DOHH2 (cell line): ENCODE results near the gene NMNAT2.

ENCODE experiments used
- H3F3A ChIP-seq: fragments of 200-600 bp; sonication (generic), shearing (Covaris generic); 2 replicates; pipeline ENCODE4 v1.6.0; 2016; ENCODE audit warnings: antibody characterized with exemption, mild to moderate bottlenecking; ENCODE audit not compliant: control insufficient read depth, insufficient read depth
- H3K27ac ChIP-seq: fragments of 200-600 bp; sonication (generic); 2 replicates; pipeline ENCODE4 v1.5.1; 2014; ENCODE audit warnings: low read depth, mild to moderate bottlenecking, low read length, moderate library complexity
- H3K27me3 ChIP-seq: fragments of 200-600 bp; sonication (generic); 2 replicates; pipeline ENCODE4 v1.6.1; 2014; ENCODE audit warnings: mild to moderate bottlenecking, low read length, mixed read lengths; ENCODE audit not compliant: control insufficient read depth
- H3K36me3 ChIP-seq: fragments of 200-600 bp; sonication (generic); 2 replicates; pipeline ENCODE4 v1.6.1; 2014; ENCODE audit warnings: mild to moderate bottlenecking, low read length, moderate library complexity, mixed read lengths; ENCODE audit not compliant: control insufficient read depth
- H3K4me1 ChIP-seq: fragments of 200-600 bp; sonication (generic); 2 replicates; pipeline ENCODE4 v1.6.1; 2014; ENCODE audit warnings: mild to moderate bottlenecking, low read length, mixed read lengths; ENCODE audit not compliant: control insufficient read depth
- H3K4me2 ChIP-seq: fragments of 200-600 bp; sonication (generic); 2 replicates; pipeline ENCODE4 v1.6.0; 2014; ENCODE audit warnings: mild to moderate bottlenecking, low read length, moderate library complexity
- H3K4me3 ChIP-seq: fragments of 200-600 bp; sonication (generic); 2 replicates; pipeline ENCODE4 v1.5.1; 2014; ENCODE audit warnings: mild to moderate bottlenecking, low read length, mixed read lengths
- H3K79me2 ChIP-seq: fragments of 200-600 bp; sonication (generic); 2 replicates; pipeline ENCODE4 v1.6.1; 2014; ENCODE audit warnings: mild to moderate bottlenecking, low read length, mixed read lengths; ENCODE audit not compliant: control insufficient read depth
- H3K9me2 ChIP-seq: fragments of 200-600 bp; sonication (generic); replicated peaks from 2 replicates; pipeline ENCODE4 v1.6.1; 2014; ENCODE audit warnings: mild to moderate bottlenecking, low read length, mixed read lengths; ENCODE audit not compliant: control insufficient read depth
- H3K9me3 ChIP-seq: fragments of 200-600 bp; sonication (generic); 2 replicates; pipeline ENCODE4 v1.6.1; 2014; ENCODE audit warnings: antibody characterized with exemption, low read length, mixed read lengths; ENCODE audit not compliant: control insufficient read depth, insufficient read depth
- H4K20me1 ChIP-seq: fragments of 200-600 bp; sonication (generic); 2 replicates; pipeline ENCODE4 v1.6.0; 2014; ENCODE audit warnings: low read depth, mild to moderate bottlenecking, antibody characterized with exemption, low read length, moderate library complexity; ENCODE audit not compliant: control insufficient read depth, insufficient read depth
- CTCF ChIP-seq: fragments of 200-600 bp; sonication (generic); IDR thresholded peaks from one replicate; pipeline ENCODE4 v1.5.1; 2014; ENCODE audit warnings: antibody characterized with exemption, mild to moderate bottlenecking, low read depth, low read length; ENCODE audit not compliant: poor library complexity, severe bottlenecking
- EZH2phosphoT487 ChIP-seq: fragments of 200-600 bp; sonication (generic); IDR thresholded peaks from 2 replicates; pipeline ENCODE4 v1.6.1; 2017; ENCODE audit warnings: borderline replicate concordance, mild to moderate bottlenecking, antibody characterized with exemption, low read length, moderate library complexity, mixed read lengths

Gene NMNAT2

GRCh38 chr1:183288583-183288982 lies 129.6 kb downstream of the NMNAT2 start:
- TF ChIP-seq EZH2phosphoT487: no peak
- no peak for TF ChIP-seq CTCF
- Histone ChIP-seq H3K36me3 (no peaks in the 10 kb centered on the region), H3K4me2 (no peak overlapping the region), H3F3A (no peaks in the 10 kb centered on the region), H4K20me1 (no peaks in the 10 kb centered on the region), H3K9me3 (no peaks in the 10 kb centered on the region), H3K79me2 (no peaks in the 10 kb centered on the region), H3K4me3 (no peak overlapping the region), H3K4me1 (no peaks in the 10 kb centered on the region), H3K9me2 (no peaks in the 10 kb centered on the region), H3K27me3 (peaks cover 18% of the 10 kb centered on the region), H3K27ac (no peak overlapping the region)

GRCh38 chr1:183287191-183287675 lies 130.9 kb downstream of the NMNAT2 start:
- no peaks in the 10 kb centered on the region for H4K20me1 ChIP-seq
- no peak overlapping the region for H3K27ac ChIP-seq
- no peaks in the 10 kb centered on the region for H3K36me3 ChIP-seq
- no peaks in the 10 kb centered on the region for H3K4me1 ChIP-seq
- H3K79me2 ChIP-seq: no peaks in the 10 kb centered on the region
- H3K4me3 ChIP-seq: no peak overlapping the region
- no peak overlapping the region for H3K4me2 ChIP-seq
- H3K9me2 ChIP-seq: no peaks in the 10 kb centered on the region
- no peaks in the 10 kb centered on the region for H3K9me3 ChIP-seq
- peaks cover 22% of the 10 kb centered on the region for H3K27me3 ChIP-seq
- H3F3A ChIP-seq: no peaks in the 10 kb centered on the region
- TF ChIP-seq CTCF: no peak
- no peak for TF ChIP-seq EZH2phosphoT487

GRCh38 chr1:183285746-183286145 lies 132.4 kb downstream of the NMNAT2 start:
- Histone ChIP-seq H3K9me2 (no peaks in the 10 kb centered on the region), H3K9me3 (no peaks in the 10 kb centered on the region), H4K20me1 (no peaks in the 10 kb centered on the region), H3K4me2 (no peak overlapping the region), H3K4me3 (no peak overlapping the region), H3K27ac (no peak overlapping the region), H3K79me2 (no peaks in the 10 kb centered on the region), H3K36me3 (no peaks in the 10 kb centered on the region), H3K4me1 (no peaks in the 10 kb centered on the region), H3K27me3 (peaks cover 23% of the 10 kb centered on the region), H3F3A (no peaks in the 10 kb centered on the region)
- TF ChIP-seq EZH2phosphoT487: no peak
- TF ChIP-seq CTCF: no peak
